GM23338 (cell line): Measurements from ENCODE around the gene PAQR8. TPM values are rescaled to one million over a fixed set of nuclear protein-coding genes. Genes with fewer than 3 reads are reported as not detected.

Experiments
- ATAC-seq: fragments of 200-7000 bp; cut with Tn5 transposase; 3 replicates; pipeline ENCODE4 v1.9.1; 2020
- DNase-seq: peaks from one replicate; pipeline ENCODE4 v3.0.0-alpha.2; 2015; ENCODE audit warnings: low spot score
- H2AFZ ChIP-seq: fragments of 200-600 bp; sonication (generic); 2 replicates; pipeline ENCODE4 v1.8.0; 2016; ENCODE audit warnings: antibody characterized with exemption, mild to moderate bottlenecking, moderate library complexity
- H3F3A ChIP-seq: fragments of 200-600 bp; sonication (generic); replicated peaks from 2 replicates; pipeline ENCODE4 v1.8.0; 2017; ENCODE audit warnings: antibody characterized with exemption, mixed run types, low read depth
- H3K27ac ChIP-seq: fragments of 200-600 bp; sonication (generic); 2 replicates; pipeline ENCODE4 v1.6.1; 2016; ENCODE audit warnings: low read depth
- H3K27me3 ChIP-seq: fragments of 200-600 bp; sonication (generic); 2 replicates; pipeline ENCODE4 v1.8.0; 2016; ENCODE audit warnings: mild to moderate bottlenecking, mixed run types, moderate library complexity; ENCODE audit not compliant: insufficient read depth
- H3K36me3 ChIP-seq: fragments of 200-600 bp; sonication (generic); 2 replicates; pipeline ENCODE4 v1.8.0; 2016; ENCODE audit warnings: mild to moderate bottlenecking; ENCODE audit not compliant: insufficient read depth
- H3K4me1 ChIP-seq: fragments of 200-600 bp; sonication (generic); 2 replicates; pipeline ENCODE4 v1.8.0; 2016; ENCODE audit warnings: mild to moderate bottlenecking, moderate library complexity; ENCODE audit not compliant: insufficient read depth
- H3K4me2 ChIP-seq: fragments of 200-600 bp; sonication (generic); 2 replicates; pipeline ENCODE4 v1.7.1; 2017; ENCODE audit warnings: mixed run types
- H3K4me3 ChIP-seq: fragments of 200-600 bp; sonication (generic); 2 replicates; pipeline ENCODE4 v1.6.1; 2016; ENCODE audit warnings: mixed run types
- H3K79me2 ChIP-seq: fragments of 200-600 bp; sonication (generic); replicated peaks from 2 replicates; pipeline ENCODE4 v1.8.0; 2017; ENCODE audit warnings: mild to moderate bottlenecking; ENCODE audit not compliant: insufficient read depth
- H3K9me2 ChIP-seq: fragments of 200-600 bp; sonication (generic); 2 replicates; pipeline ENCODE4 v1.8.0; 2017; ENCODE audit not compliant: insufficient read depth
- H4K20me1 ChIP-seq: fragments of 200-600 bp; sonication (generic); replicated peaks from 2 replicates; pipeline ENCODE4 v1.8.0; 2017; ENCODE audit warnings: mild to moderate bottlenecking; ENCODE audit not compliant: insufficient read depth
- H3K27ac Mint-ChIP-seq: 2 replicates; pipeline ENCODE4 v1.8.0; 2020; ENCODE audit warnings: inconsistent platforms, mild to moderate bottlenecking, moderate library complexity, mixed read lengths
- H3K27me3 Mint-ChIP-seq: 3 replicates; pipeline ENCODE4 v1.8.0; 2022; ENCODE audit warnings: low read depth, mild to moderate bottlenecking, moderate library complexity, mixed read lengths, inconsistent platforms; ENCODE audit not compliant: insufficient read depth, poor library complexity
- H3K36me3 Mint-ChIP-seq: 3 replicates; pipeline ENCODE4 v1.8.0; 2021; ENCODE audit warnings: low read depth, mild to moderate bottlenecking, inconsistent platforms, moderate library complexity, mixed read lengths
- H3K4me1 Mint-ChIP-seq: 3 replicates; pipeline ENCODE4 v1.8.0; 2020; ENCODE audit warnings: mild to moderate bottlenecking, inconsistent platforms, mixed read lengths
- H3K4me3 Mint-ChIP-seq: 3 replicates; pipeline ENCODE4 v1.8.0; 2021; ENCODE audit warnings: moderate library complexity, mild to moderate bottlenecking, inconsistent platforms, mixed read lengths
- H3K9me3 Mint-ChIP-seq: 3 replicates; pipeline ENCODE4 v1.8.0; 2020; ENCODE audit warnings: moderate library complexity, mild to moderate bottlenecking, inconsistent platforms, mixed read lengths
- CREB1 ChIP-seq: fragments of 250-450 bp; sonication (Bioruptor Pico); IDR thresholded peaks from 2 replicates; pipeline ENCODE4 v1.5.0; 2020; ENCODE audit warnings: low read depth, mild to moderate bottlenecking, moderate library complexity
- CTCF ChIP-seq, 2 experiments: fragments of 200-600 bp in 1 of 2; sonication (generic) in 1 of 2; conservative IDR thresholded peaks; 2 replicates each; pipeline versions ENCODE4 v1.5.1 to v1.6.1; 2016 to 2017; ENCODE audit warnings: antibody characterized with exemption in 2 of 2, low read depth in 2 of 2, mild to moderate bottlenecking in 2 of 2, moderate library complexity in 1 of 2
- ETS1 ChIP-seq: IDR thresholded peaks from 2 replicates; pipeline ENCODE4 v1.6.1; 2016; ENCODE audit warnings: antibody characterized with exemption
- EZH2 ChIP-seq: fragments of 200-600 bp; sonication (generic); IDR thresholded peaks from one replicate; pipeline ENCODE4 v1.8.0; 2017; ENCODE audit warnings: antibody characterized with exemption, mild to moderate bottlenecking, low read depth; ENCODE audit not compliant: unreplicated experiment
- EZH2phosphoT487 ChIP-seq: fragments of 200-600 bp; sonication (generic); IDR thresholded peaks from one replicate; pipeline ENCODE4 v1.8.1; 2018; ENCODE audit warnings: antibody characterized with exemption; ENCODE audit not compliant: unreplicated experiment
- JUNB ChIP-seq: IDR thresholded peaks from one replicate; pipeline ENCODE4 v1.6.1; 2016; ENCODE audit warnings: antibody characterized with exemption; ENCODE audit not compliant: unreplicated experiment
- NANOG ChIP-seq: IDR thresholded peaks from 2 replicates; pipeline ENCODE4 v1.6.1; 2016; ENCODE audit warnings: antibody characterized with exemption, borderline replicate concordance
- POLR2AphosphoS5 ChIP-seq: IDR thresholded peaks from 2 replicates; pipeline ENCODE4 v1.6.1; 2016; ENCODE audit warnings: antibody characterized with exemption, low read depth
- REST ChIP-seq: IDR thresholded peaks from one replicate; pipeline ENCODE4 v1.6.1; 2018; ENCODE audit warnings: antibody characterized with exemption; ENCODE audit not compliant: unreplicated experiment
- STAT1 ChIP-seq: IDR thresholded peaks from one replicate; pipeline ENCODE4 v1.6.1; 2016; ENCODE audit warnings: antibody characterized with exemption; ENCODE audit not compliant: unreplicated experiment
- ZNF114 ChIP-seq: fragments of 250-450 bp; sonication (Bioruptor Pico); IDR thresholded peaks from 2 replicates; pipeline ENCODE4 v1.5.0; 2020; ENCODE audit warnings: mild to moderate bottlenecking, moderate library complexity
- ZNF331 ChIP-seq: fragments of 250-450 bp; sonication (Bioruptor Pico); IDR thresholded peaks from 2 replicates; pipeline ENCODE4 v1.5.0; 2020; ENCODE audit warnings: low read depth, mild to moderate bottlenecking, moderate library complexity
- ZNF462 ChIP-seq: fragments of 250-450 bp; sonication (Bioruptor Pico); IDR thresholded peaks from 2 replicates; pipeline ENCODE4 v1.5.0; 2020; ENCODE audit warnings: mild to moderate bottlenecking, moderate library complexity
- polyA plus RNA-seq: library from polyadenylated mRNA; unstranded; fragments of >200 nt; fragmentation: Nextera tagmentation; extraction: Ambion mirVana; gene quantifications from 2 replicates; pipeline ENCODE4 v1.2.1, GENCODE V29; 2016
- total RNA-seq: library from RNA; depleted of rRNA; stranded (reverse); fragments of >200 nt; shearing (Covaris generic); gene quantifications from 2 replicates; pipeline ENCODE4 v1.2.3, GENCODE V29; 2014

The PAQR8 gene
- total and polyA plus RNA-seq, 2 experiments from 2014 or later, result 3.6 to 11.2 TPM

GRCh38 chr6:52454556-52454955, 92.6 kb downstream of the PAQR8 start:
- Histone ChIP-seq H3K9me2 (no peaks in the 10 kb centered on the region), H3K79me2 (no peaks in the 10 kb centered on the region), H3K27me3 (no peaks in the 10 kb centered on the region), H2AFZ (no peak overlapping the region), H3F3A (no peaks in the 10 kb centered on the region), H3K36me3 (peaks cover 4% of the 10 kb centered on the region; the same call in 1 of the 2 replicates), H3K4me1 (peaks cover 6% of the 10 kb centered on the region; the same call in 1 of the 2 replicates), H3K27ac (no peak overlapping the region), H4K20me1 (no peaks in the 10 kb centered on the region), H3K4me2 (no peak overlapping the region), H3K4me3 (no peak overlapping the region)
- DNase-seq, result no peak
- Mint-ChIP-seq H3K9me3 (peaks cover 14% of the 10 kb centered on the region), H3K36me3 (peaks cover 14% of the 10 kb centered on the region), H3K27me3 (no peaks in the 10 kb centered on the region), H3K27ac (no peak overlapping the region), H3K4me3 (no peak overlapping the region), H3K4me1 (peaks cover 8% of the 10 kb centered on the region)
- no peak for ATAC-seq
- TF ChIP-seq CTCF (conservative IDR thresholded peaks at IDR 0.05; ENCODE audit: low read depth in 2 of 2) (no peak), EZH2 (no peak), EZH2phosphoT487 (no peak), STAT1 (no peak), REST (no peak), CREB1 (no peak), ZNF462 (CRISPR knock-in tag) (no peak), NANOG (no peak), ZNF114 (CRISPR knock-in tag) (no peak), POLR2AphosphoS5 (no peak), ETS1 (no peak), ZNF331 (no peak), JUNB (no peak)
